ENCODE results near the gene CDIP1.

The CDIP1 gene

DNA sequence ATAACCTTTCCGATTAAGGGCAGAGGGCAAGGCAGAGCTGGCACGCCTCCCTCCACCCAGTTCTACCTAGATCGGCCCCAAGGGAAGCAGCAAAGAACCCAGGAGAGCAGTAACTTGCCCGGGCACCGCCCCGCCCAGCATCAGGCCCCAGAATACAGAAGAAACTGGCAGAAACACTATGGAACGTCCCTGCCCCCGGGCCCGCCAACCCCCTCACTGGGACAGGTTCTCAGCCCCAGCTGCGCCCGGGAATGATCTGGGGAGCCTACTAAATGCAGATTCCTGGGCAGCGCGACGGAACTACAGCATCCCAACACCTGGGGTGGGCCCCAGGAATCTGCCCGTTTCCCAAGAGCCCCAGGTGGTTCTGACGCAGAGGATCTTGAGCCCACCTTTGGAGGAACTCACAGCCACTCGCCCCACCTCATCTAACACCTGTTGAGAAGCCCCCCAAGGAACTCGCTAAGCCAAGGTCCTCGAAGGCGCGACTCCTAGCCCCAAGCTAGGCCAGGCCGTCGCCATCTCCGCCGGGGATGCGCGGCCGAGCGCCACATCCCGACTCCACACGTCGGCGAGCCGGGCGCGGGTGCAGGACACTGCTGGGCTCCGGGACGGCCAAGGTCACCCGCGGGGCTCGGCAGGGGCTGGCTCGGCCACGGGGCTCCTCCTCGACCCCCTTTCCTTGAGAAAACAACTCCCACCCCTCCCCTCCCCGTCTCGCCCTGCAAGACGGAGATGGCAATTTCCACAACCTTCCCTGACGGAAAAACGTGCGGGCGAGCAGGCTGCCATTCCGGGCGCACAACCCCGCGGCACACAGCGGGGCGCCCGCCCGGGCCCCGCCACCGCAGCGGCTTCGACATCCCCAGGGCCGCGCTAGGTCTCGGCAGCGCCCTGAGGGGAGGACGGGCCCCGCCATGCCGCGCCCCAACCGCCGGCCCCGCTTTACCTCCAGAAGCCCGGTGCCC is 913 bp downstream of the CDIP1 start:
- no peak for DNase-seq (ENCODE audit: low spot score)

DNA sequence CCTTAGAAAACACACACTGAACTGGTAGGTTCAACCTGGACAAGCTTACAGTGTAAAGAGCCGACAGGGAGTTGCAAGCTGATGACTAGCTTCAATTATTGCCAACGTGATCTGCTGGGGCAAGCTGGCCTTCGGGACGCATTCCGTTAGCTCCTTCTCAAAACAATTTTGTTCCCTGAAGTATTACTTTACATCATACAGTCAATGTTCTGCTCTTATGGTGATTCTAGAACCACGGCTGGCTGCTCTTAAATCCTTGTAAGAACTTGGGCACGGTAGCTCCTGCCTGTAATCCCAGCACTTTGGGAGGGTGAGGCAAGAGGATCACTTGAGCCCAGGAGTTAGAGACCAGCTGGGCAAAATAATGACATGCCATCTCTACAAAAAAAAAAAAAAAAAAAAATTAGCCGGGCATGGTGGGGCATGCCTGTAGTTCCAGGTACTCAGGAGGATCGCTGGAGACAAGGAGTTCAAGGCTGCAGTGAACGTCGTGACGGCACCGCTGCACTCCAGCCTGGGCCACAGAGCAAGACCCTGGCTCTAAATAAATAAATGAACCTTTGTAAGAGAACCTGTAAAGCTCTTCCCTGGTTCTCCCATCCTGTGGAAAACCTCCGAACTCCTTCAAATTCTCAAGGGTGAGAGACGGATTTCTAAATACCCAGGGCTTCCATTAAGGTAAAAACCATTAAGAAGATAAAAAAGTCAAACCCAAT is 2.0 kb downstream of the CDIP1 start:
- no peak for DNase-seq (ENCODE audit: low spot score)

GRCh38 chr16:4535627-4536108 is 2.9 kb downstream of the CDIP1 start:
- DNase-seq (ENCODE audit: low spot score): no peak

DNA sequence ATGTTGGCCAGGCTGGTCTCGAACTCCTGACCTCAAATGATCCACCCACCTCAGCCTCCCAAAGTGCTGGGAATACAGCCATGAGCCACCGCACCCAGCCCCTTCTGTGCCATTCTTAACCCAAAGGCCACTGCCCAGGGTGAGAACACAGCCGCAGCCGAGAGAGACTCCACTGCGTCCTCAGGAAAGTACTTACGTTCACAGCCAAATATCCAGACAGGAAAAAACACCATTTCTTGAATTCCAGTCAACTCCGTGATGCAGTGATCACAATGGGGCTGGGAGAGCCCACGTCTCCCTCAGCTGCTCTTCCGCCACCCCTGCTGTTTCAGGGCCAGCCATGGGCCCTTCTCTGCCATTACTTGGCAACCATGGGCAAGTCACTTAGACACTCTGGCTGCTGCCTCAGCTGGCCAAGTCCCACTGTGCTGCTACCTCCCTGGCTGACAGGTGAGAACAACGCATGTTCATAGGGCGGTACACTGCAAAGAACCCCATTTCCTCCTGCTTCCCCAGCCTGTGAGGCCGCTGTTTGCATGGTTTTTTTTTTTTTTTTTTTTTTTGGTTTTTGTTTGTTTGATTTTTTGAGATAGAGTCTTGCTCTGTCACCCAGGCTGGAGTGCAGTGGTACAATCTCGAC is 4.3 kb downstream of the CDIP1 start:
- DNase-seq (ENCODE audit: low spot score): no peak

DNA sequence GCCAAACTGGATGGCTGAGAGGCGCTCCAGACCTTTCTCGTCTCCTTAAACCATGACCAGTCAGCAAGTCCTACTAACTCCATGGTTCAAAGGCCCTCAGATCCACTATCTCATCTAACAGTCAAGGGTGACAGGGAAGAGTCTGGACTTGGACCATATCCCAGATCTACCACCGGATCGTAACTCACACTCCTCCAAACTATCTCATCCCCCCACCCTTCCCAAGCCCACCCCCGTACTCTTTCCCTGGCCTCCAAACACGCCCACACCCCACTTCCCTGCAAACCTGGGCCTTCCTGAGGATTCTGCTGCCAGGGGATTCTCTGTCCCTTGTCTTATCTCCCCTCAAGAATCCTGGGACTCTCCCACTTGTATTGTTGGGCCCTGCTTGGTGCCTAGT is 5.1 kb downstream of the CDIP1 start:
- no peak for DNase-seq (ENCODE audit: low spot score)

GRCh38 chr16:4532238-4532637 is 6.3 kb downstream of the CDIP1 start:
- DNase-seq (ENCODE audit: low spot score): no peak

DNA sequence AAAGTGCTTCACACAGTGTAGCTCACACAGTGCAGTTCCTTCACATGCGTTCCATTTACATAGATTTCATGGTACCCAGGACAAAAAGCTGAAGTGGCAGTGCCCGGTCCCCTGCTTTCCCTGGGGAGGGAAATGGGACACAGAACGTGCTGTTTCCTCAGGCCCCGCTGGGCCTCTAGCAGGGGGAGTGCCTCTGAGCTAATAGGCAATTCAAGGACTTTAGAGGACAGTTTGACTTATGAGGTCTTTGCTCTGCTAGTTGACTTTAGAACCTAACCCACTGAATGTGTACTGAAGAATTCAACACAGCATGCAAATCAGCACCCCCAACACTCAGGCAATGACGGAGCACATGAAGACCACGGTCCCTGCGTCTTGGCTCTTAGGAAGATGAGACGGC is 6.8 kb downstream of the CDIP1 start:
- no peak for DNase-seq (ENCODE audit: low spot score)

DNA sequence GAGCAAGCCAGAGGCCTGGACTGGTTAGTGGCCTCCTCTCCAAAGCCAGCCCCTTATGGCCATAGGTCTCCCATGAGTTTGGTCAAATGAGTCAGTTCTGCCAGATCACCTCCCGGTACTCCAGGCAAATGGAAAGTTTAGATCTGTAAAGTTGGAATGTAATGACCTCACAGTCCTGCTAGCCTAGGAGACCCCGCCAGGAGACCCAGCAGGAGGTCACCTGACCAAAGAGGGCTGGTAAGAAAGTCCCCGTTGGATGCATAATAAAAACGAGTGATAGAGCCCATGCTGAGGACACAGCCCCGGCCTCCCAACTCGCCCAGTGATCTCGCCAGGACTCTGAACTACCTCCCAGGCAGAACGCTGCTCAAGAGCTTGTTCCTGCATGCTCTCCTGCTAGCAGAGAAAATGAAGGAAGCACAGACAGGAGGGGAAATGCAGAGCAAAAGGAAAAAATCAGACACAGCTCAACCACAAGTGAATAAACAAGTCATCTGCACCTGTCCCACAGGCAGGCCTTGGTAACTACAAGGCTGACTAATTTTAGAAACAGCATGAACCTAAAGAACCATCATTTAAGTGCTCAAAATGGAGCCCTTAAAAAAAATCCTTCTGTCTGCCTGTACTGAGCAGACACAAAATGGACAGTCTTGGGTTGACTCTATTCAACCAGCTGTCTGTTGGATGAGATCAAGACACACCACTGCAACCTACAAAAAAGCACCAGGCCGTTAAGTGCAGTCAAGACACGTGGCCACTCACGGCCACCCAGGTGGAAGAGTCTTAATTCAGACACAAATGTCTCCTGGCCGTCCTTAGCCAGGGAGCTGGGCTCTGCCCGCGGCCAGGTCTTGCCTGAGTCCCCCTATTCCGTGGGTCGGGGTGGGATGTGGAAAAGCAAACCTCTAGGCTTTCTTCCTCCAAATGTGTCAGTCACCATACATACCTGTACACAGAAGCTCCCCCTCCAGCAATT is 9.2 kb downstream of the CDIP1 start:
- no peak for DNase-seq (ENCODE audit: low spot score)

- DNase-seq (ENCODE audit: low spot score): no peak
These were observed 12.8 kb downstream of the CDIP1 start for GRCh38 chr16:4525634-4526277.

GRCh38 chr16:4525069-4525468 is 13.5 kb downstream of the CDIP1 start:
- peak; percentile 51 for DNase-seq (ENCODE audit: low spot score)

GRCh38 chr16:4524571-4524970 is 14.0 kb downstream of the CDIP1 start:
- DNase-seq (ENCODE audit: low spot score): no peak

- DNase-seq (ENCODE audit: low spot score): peak; percentile 71
These were observed 14.9 kb downstream of the CDIP1 start for GRCh38 chr16:4523686-4524085.

- peak; percentile 90 for DNase-seq (ENCODE audit: low spot score)
These were observed 16.5 kb downstream of the CDIP1 start for GRCh38 chr16:4522051-4522581.

DNA sequence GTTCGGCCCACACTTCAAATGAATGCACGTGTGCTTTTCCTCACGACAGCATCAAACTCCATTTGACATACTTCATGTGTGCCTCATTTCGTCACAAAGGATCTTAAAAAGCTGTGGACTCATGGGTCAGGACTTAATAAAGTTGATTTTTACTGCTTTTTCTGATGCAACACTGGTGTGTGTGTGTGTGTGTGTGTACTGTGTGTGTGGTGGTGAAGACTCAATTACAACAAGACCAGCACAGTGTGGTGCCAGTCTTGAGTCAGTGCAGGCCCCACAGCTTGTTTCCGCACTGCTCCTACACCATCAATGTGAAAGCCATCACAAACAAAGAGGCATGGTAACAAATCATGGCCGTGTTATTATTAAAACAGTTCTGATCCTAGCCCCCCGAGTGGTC is 17.7 kb downstream of the CDIP1 start:
- no peak for DNase-seq (ENCODE audit: low spot score)

DNA sequence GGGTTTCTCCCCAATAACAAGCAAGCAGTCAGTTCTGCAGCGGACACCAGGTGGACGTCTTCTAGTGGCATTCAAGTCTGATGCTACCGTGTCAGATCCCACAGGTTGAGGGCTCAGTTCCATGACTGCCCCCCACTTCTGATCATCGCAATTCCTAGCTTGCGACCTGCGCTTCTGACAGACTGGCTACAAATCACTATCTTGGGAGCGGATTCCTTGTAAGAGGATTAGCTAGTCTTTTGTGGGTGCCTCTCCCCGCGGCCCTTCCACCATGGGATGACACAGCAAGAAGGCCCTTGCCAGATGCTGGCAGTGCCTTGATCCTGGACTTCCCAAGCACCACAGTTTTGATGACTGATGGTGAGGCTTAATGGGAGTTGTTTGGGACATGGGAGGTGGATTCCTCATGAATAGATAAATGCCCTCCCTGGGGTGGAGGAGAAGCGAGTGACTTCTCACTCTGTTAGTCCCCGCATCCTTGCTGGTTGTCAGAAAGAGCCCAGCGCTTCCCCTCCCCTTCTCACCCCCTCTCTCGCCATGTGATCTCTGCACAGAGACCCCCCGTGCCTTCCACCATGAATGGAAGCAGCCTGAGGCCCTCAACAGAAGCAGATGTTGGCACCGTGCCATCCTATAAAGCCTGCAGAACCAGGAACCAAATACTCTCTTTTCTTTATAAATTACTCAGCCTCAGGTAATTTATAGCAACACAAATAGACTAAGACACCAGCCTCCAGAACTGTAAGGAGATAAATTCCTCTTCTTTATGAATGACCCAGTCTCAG is 19.1 kb downstream of the CDIP1 start:
- no peak for DNase-seq (ENCODE audit: low spot score)

GRCh38 chr16:4517812-4518680 is 20.5 kb downstream of the CDIP1 start:
- peak; percentile 56 for DNase-seq (ENCODE audit: low spot score)

DNA sequence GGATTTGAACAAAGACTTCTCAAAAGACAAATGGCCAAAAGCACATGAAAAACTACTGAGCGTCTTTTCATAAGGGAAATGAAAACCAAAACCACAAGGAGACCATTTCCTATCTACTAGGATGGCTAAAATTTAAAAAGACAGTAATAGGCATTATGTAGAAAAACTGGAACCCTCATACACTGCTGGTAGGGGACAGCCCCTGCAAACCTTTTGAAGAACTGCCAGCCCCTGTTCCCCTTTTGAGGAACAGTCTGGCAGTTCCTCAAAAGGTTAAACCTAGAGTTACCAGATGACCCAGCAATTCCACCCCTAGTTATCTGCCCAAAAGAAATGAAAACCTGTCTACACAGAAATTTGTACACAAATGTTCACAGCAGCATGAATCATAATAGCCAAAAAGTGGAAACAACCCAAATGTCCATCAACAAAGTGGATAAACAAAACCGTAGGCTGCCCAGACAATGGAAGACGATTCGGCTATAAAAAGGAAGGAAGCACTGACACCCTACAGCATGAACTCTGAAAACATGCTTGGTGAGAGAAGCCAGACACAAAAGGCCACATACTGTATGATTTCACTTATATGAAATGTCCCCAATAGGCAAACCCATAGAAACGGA is 22.9 kb downstream of the CDIP1 start:
- no peak for DNase-seq (ENCODE audit: low spot score)

DNA sequence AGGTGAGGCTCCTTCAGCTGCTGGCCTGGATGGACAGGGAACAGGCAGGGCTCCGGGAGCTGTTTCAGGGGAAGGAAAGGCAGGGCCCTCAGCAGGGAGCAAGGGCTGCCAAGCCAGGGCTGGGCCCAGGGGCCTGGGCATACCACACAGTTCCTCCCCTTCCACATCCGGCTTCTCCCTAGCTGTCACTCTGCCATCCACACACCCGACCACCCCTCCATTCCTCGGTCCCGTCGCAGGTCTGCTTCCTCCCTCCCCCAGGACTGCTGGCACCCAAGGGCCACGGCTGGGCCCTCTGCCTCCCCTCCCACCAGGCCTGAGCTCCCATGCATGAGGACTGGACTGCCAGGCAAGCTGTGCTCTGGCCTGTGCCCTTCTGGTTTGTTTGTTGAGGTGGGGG is 24.0 kb downstream of the CDIP1 start:
- no peak for DNase-seq (ENCODE audit: low spot score)

All from Ammon's horn (tissue), 1 donor.